OCI-LY1 (cell line): ENCODE results near the gene NKX2-8.

Source experiments
- EZH2 ChIP-seq: fragments of 200-600 bp; sonication (generic), shearing (Covaris generic); IDR thresholded peaks from 2 replicates; pipeline ENCODE4 v1.8.0; 2017; ENCODE audit warnings: borderline replicate concordance, mixed run types, mild to moderate bottlenecking, antibody characterized with exemption, low read length, moderate library complexity, mixed read lengths
- TF ChIP-seq, protein P1 (sequence below): fragments of 200-600 bp; sonication (generic), shearing (Covaris generic); IDR thresholded peaks from 2 replicates; pipeline ENCODE4 v1.5.1; 2017; ENCODE audit warnings: mild to moderate bottlenecking, antibody characterized with exemption, low read length, moderate library complexity, mixed read lengths

DNA sequence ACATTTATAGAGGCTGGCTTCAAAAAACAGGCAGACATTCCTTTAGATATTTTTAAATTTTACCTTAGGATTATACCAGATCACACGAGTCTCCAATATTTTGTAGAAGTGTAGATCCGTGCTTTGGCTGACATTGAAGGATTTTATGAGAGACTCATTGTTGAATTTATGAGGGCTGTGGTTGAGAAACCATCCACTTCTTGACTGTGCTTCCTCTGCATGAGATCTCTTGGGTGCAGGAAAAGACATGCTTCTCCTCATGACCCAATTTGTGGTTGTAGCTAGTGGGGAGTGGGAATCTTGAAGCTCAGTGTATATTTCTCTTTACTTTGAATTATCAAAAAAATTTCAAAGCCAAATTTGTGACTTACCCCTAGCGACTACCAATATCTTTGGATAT, 36.7 kb upstream of the NKX2-8 start:
- TF ChIP-seq, protein P1, sequence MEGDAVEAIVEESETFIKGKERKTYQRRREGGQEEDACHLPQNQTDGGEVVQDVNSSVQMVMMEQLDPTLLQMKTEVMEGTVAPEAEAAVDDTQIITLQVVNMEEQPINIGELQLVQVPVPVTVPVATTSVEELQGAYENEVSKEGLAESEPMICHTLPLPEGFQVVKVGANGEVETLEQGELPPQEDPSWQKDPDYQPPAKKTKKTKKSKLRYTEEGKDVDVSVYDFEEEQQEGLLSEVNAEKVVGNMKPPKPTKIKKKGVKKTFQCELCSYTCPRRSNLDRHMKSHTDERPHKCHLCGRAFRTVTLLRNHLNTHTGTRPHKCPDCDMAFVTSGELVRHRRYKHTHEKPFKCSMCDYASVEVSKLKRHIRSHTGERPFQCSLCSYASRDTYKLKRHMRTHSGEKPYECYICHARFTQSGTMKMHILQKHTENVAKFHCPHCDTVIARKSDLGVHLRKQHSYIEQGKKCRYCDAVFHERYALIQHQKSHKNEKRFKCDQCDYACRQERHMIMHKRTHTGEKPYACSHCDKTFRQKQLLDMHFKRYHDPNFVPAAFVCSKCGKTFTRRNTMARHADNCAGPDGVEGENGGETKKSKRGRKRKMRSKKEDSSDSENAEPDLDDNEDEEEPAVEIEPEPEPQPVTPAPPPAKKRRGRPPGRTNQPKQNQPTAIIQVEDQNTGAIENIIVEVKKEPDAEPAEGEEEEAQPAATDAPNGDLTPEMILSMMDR: no peak
- no peak for TF ChIP-seq EZH2
